Right lobe of liver (tissue), 4 donors: Measurements from ENCODE around the gene CEP20.

ENCODE experiments used
- POLR2A ChIP-seq: fragments of 450-650 bp; IDR thresholded peaks from one replicate; pipeline ENCODE4 v1.6.1; 2017; ENCODE audit warnings: antibody characterized with exemption, mild to moderate bottlenecking
- TF ChIP-seq, protein P1 (sequence below), 4 donors: fragments of 200-600 bp in 3 of 4; fragments of 450-650 bp in 1 of 4; IDR thresholded peaks; one replicate each; pipeline versions ENCODE4 v1.5.1 to v1.8.0; 2016 to 2022; ENCODE audit warnings: antibody characterized with exemption in 4 of 4, mild to moderate bottlenecking in 2 of 4
- donor health status: DM: no; HTN: no; CAD: no.
- donor health status: DM: no; HTN: no; CAD: no.
- donor health status: DM: no; HTN: yes; CAD: no.

DNA sequence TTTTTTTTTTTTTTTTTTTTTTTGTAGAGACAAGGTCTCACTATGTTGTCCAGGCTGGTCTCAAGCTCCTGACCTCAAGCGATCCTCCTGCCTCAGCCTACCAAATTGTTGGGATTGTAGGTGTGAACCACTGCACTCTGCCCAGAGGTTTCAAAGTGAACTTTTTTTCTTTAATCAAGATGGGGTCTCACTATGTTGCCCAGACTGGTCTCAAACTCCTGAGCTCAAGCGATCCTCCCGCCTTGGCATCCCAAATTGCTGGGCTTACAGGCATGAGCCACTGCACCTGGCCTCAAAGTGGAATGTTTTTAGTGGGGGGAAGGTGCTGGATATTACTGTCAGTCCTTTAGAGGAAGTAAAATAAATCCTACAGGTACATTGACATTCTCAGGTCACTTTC is 12.0 kb upstream of the CEP20 start:
- TF ChIP-seq, protein P1, sequence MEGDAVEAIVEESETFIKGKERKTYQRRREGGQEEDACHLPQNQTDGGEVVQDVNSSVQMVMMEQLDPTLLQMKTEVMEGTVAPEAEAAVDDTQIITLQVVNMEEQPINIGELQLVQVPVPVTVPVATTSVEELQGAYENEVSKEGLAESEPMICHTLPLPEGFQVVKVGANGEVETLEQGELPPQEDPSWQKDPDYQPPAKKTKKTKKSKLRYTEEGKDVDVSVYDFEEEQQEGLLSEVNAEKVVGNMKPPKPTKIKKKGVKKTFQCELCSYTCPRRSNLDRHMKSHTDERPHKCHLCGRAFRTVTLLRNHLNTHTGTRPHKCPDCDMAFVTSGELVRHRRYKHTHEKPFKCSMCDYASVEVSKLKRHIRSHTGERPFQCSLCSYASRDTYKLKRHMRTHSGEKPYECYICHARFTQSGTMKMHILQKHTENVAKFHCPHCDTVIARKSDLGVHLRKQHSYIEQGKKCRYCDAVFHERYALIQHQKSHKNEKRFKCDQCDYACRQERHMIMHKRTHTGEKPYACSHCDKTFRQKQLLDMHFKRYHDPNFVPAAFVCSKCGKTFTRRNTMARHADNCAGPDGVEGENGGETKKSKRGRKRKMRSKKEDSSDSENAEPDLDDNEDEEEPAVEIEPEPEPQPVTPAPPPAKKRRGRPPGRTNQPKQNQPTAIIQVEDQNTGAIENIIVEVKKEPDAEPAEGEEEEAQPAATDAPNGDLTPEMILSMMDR (IDR thresholded peaks at IDR 0.05): no peak
- no peak for TF ChIP-seq POLR2A
